PC-3 (cell line): ENCODE results near the gene TWIST2.

Experiments
- CTCF ChIP-seq: fragments of 300-600 bp; sonication (generic); conservative IDR thresholded peaks from 2 replicates; pipeline ENCODE4 v1.5.1; 2017; ENCODE audit warnings: antibody characterized with exemption, low read depth, mild to moderate bottlenecking, low read length
- EZH2 ChIP-seq: fragments of 300-600 bp; sonication (generic); IDR thresholded peaks from one replicate; pipeline ENCODE4 v1.6.1; 2017; ENCODE audit warnings: antibody characterized with exemption, mild to moderate bottlenecking, low read length; ENCODE audit not compliant: unreplicated experiment

DNA sequence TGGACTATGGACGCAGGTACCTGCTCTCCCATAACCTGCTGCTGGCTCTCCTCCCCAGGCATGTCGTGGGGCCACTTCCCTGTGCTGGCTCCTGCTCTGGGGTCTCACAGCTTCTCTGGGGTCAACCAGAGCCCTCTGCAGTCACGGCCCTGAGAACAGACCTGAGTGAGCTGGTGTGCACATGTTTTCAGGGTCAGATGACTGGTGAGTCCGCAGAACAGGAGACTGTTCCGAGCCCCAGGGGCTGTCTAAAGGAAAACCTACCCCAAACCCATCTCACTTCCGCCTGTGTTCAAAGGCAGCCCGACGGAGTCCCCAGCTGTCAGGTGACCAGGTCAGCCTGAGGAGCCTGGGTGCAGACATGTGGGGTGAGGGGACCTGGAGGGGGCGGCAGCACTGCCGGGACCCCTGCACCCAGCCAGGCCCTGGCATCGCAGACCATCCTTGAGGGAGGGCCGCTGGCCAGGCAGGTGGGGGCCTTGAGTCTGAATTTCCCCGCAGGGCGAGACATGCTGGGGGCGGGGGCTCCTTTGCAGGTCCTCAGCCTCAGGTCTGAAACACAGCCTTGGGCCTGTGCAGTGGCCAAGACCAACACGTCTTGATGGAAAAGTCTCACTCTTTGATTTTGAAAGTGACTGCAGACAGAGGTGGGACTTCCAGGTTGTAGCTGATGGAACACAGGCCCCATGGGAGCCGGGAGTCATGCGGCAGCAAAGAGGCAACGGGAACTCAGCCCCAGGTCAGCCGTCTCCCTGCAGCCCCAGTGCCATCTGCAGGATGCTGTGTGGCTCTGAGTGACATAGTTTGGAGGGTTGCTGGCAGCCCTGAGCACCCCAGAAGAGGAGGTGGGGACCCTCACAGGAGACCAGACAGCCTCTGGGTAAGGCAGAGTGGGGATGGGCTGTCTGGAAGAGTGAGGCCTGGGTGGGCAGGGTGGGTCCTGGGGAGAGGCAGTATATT is 65.3 kb downstream of the TWIST2 start:
- no peak for TF ChIP-seq CTCF
- no peak for TF ChIP-seq EZH2
